B cell (primary cell): ENCODE measurements around the gene RERE. TPM values are rescaled to one million over a fixed set of nuclear protein-coding genes. Genes with fewer than 3 reads are reported as not detected.

Source experiments
- ATAC-seq: fragments of 200-7000 bp; cut with Tn5 transposase; one replicate; pipeline ENCODE4 v1.10.0; 2021; ENCODE audit warnings: low read depth, mild to moderate bottlenecking, moderate number of reproducible peaks, moderate library complexity
- CTCF ChIA-PET: fragments of 350-600 bp; sonication (Branson Sonifier 250); formaldehyde crosslinking; loops from one replicate; lab custom pipeline; 2021; ENCODE audit warnings: antibody characterized with exemption, inconsistent platforms; lab: Charles Lee
- POLR2A ChIA-PET: fragments of 350-600 bp; sonication (Branson Sonifier 250); formaldehyde crosslinking; loops from one replicate; lab custom pipeline; 2021; ENCODE audit warnings: antibody characterized with exemption; lab: Charles Lee
- DNase-seq: peaks from one replicate; pipeline ENCODE4 v3.0.0; 2013
- H2AFZ ChIP-seq: 2 replicates; pipeline ENCODE4 v1.6.1; 2012; ENCODE audit warnings: mild to moderate bottlenecking, low read depth, low read length; ENCODE audit not compliant: insufficient read depth, poor library complexity, severe bottlenecking
- H3K27ac ChIP-seq, 2 donors: 1 replicate in 1 of 2; 2 replicates in 1 of 2; pipeline ENCODE4 v1.5.1; 2012 to 2013; ENCODE audit warnings: low read length in 2 of 2, mild to moderate bottlenecking in 2 of 2, moderate library complexity in 1 of 2
- H3K27me3 ChIP-seq, 4 experiments: fragments of 200-600 bp in 1 of 4; sonication (generic) in 1 of 4; replicated peaks in 1 of 4; 1 replicate in 2 of 4; 2 replicates in 2 of 4; pipeline versions ENCODE4 v1.6.1 to v1.7.0; 2013 to 2016; ENCODE audit warnings: low read length in 3 of 4, mild to moderate bottlenecking in 2 of 4, mixed read lengths in 1 of 4, moderate library complexity in 1 of 4; ENCODE audit not compliant: insufficient read depth in 4 of 4, control insufficient read depth in 3 of 4; ENCODE audit errors: control extremely low read depth in 1 of 4
- H3K36me3 ChIP-seq, 2 experiments: replicated peaks in 1 of 2; 1 replicate in 1 of 2; 2 replicates in 1 of 2; pipeline versions ENCODE4 v1.6.1 to v1.7.1; 2013; ENCODE audit warnings: low read length in 1 of 2; ENCODE audit not compliant: insufficient read depth in 2 of 2, control insufficient read depth in 1 of 2; ENCODE audit errors: control extremely low read depth in 1 of 2, extremely low read depth in 1 of 2
- H3K4me1 ChIP-seq, 2 donors: fragments of 200-600 bp in 1 of 2; sonication (generic) in 1 of 2; 1 replicate in 1 of 2; 2 replicates in 1 of 2; pipeline versions ENCODE4 v1.5.1 to v1.6.1; 2013 to 2017; ENCODE audit warnings: low read length in 2 of 2; ENCODE audit not compliant: control insufficient read depth in 2 of 2, insufficient read depth in 2 of 2
- H3K4me2 ChIP-seq: replicated peaks from 2 replicates; pipeline ENCODE3; 2012; ENCODE audit warnings: mild to moderate bottlenecking, low read depth, low read length; ENCODE audit not compliant: poor library complexity, severe bottlenecking
- H3K4me3 ChIP-seq, 5 experiments: fragments of 200-600 bp in 1 of 5; sonication (generic) in 1 of 5; 1 replicate in 3 of 5; 2 replicates in 2 of 5; pipeline versions ENCODE4 v1.5.1 to v1.7.0; 2011 to 2016; ENCODE audit warnings: low read length in 4 of 5, mild to moderate bottlenecking in 4 of 5, low read depth in 2 of 5, control low read depth in 1 of 5, moderate library complexity in 1 of 5; ENCODE audit not compliant: insufficient read depth in 1 of 5; ENCODE audit errors: control extremely low read depth in 1 of 5, extremely low read depth in 1 of 5
- H3K79me2 ChIP-seq: fragments of 200-600 bp; sonication (generic); one replicate; pipeline ENCODE4 v1.6.0; 2016; ENCODE audit warnings: low read length; ENCODE audit not compliant: control insufficient read depth, insufficient read depth
- H3K9ac ChIP-seq: fragments of 200-600 bp; sonication (generic); 2 replicates; pipeline ENCODE4 v1.6.1; 2017; ENCODE audit warnings: mild to moderate bottlenecking, low read length, moderate library complexity
- H3K9me3 ChIP-seq, 3 donors: one replicate each; pipeline versions ENCODE4 v1.6.1 to v1.7.1; 2013; ENCODE audit warnings: low read length in 2 of 3; ENCODE audit not compliant: control insufficient read depth in 2 of 3, insufficient read depth in 1 of 3; ENCODE audit errors: control extremely low read depth in 1 of 3
- H4K20me1 ChIP-seq: 2 replicates; pipeline ENCODE4 v1.6.0; 2012; ENCODE audit warnings: mild to moderate bottlenecking, low read length; ENCODE audit not compliant: insufficient read depth, control insufficient read depth, poor library complexity, severe bottlenecking
- H3K27ac Mint-ChIP-seq: one replicate; pipeline ENCODE4 v1.8.0; 2021; ENCODE audit warnings: mixed read lengths
- H3K27me3 Mint-ChIP-seq: one replicate; pipeline ENCODE4 v1.8.0; 2021; ENCODE audit warnings: mixed read lengths
- H3K4me1 Mint-ChIP-seq: one replicate; pipeline ENCODE4 v1.8.0; 2021; ENCODE audit warnings: mixed read lengths
- H3K4me3 Mint-ChIP-seq: one replicate; pipeline ENCODE4 v1.8.0; 2021; ENCODE audit warnings: mixed read lengths
- H3K9me3 Mint-ChIP-seq: one replicate; pipeline ENCODE4 v1.8.0; 2022; ENCODE audit warnings: mixed read lengths; ENCODE audit not compliant: insufficient read depth
- EZH2 ChIP-seq: IDR thresholded peaks from 2 replicates; pipeline ENCODE4 v1.6.1; 2012; ENCODE audit warnings: borderline replicate concordance, low read depth, mild to moderate bottlenecking, moderate library complexity, low read length; ENCODE audit not compliant: insufficient read depth, poor library complexity, severe bottlenecking
- WGBS: methylation state at CpG from one replicate; pipeline ENCODE4 v1.1.5; 2013; ENCODE audit warnings: missing lambda C conversion rate; ENCODE audit not compliant: insufficient coverage; 5-methylcytosine and 5-hydroxymethylcytosine counted together
- intact Hi-C: fragments of 100-400 bp; cut with micrococcal nuclease; formaldehyde crosslinking; loops from one replicate; pipeline ENCODE4 v1.10.0; 2022
- polyA plus RNA-seq: library from polyadenylated mRNA; depleted of rRNA; stranded (reverse); fragments of >200 nt; gene quantifications from 2 replicates; pipeline ENCODE4 v1.2.3, GENCODE V29; 2012
- total RNA-seq, 2 donors: library from RNA; stranded (reverse); fragments of 120-200 nt in 1 of 2; gene quantifications; 1 replicate in 1 of 2; 2 replicates in 1 of 2; pipeline versions ENCODE4 v1.2.3 to v1.2.4, GENCODE V29; 2013 to 2022
- TF ChIP-seq, protein P1 (sequence below): fragments of 200-600 bp; IDR thresholded peaks from one replicate; pipeline ENCODE4 v1.8.0; 2022; ENCODE audit warnings: antibody characterized with exemption, mild to moderate bottlenecking

Gene RERE
- total and polyA plus RNA-seq, 2 donors (not counting 1 experiment from before 2014, with no cell fraction given), result 27.3 to 132 TPM

GRCh38 chr1:8364528-8365442, 452.7 kb downstream of the RERE start:
- H3K36me3 ChIP-seq, result peaks cover 15 to 75% of the 10 kb centered on the region in 2 experiments
- no peaks in the 10 kb centered on the region for H3K27me3 ChIP-seq
- H3K27ac ChIP-seq, result no peak overlapping the region
- 98% methylated on average over 22 of the region's 29 CpGs for WGBS
- ChIA-PET POLR2A (no interaction called here), CTCF (no interaction called here)
- ATAC-seq, result no peak
- no peak overlapping the region for H3K27ac Mint-ChIP-seq
- H3K4me3 Mint-ChIP-seq, result no peak overlapping the region
- H3K9me3 Mint-ChIP-seq, result no peaks in the 10 kb centered on the region
- no peak overlapping the region for H3K9ac ChIP-seq
- peaks cover 23% of the 10 kb centered on the region for H3K4me1 Mint-ChIP-seq
- no peak overlapping the region for H3K4me2 ChIP-seq
- H3K79me2 ChIP-seq, result peaks cover 72% of the 10 kb centered on the region
- H3K4me3 ChIP-seq, result no peak overlapping the region
- intact Hi-C loops, result no loop called here
- no peak for DNase-seq
- peaks cover 0 to 7% of the 10 kb centered on the region in 2 donors for H3K4me1 ChIP-seq
- no peaks in the 10 kb centered on the region for H3K27me3 Mint-ChIP-seq
- TF ChIP-seq EZH2, result no peak
- TF ChIP-seq, protein P1, sequence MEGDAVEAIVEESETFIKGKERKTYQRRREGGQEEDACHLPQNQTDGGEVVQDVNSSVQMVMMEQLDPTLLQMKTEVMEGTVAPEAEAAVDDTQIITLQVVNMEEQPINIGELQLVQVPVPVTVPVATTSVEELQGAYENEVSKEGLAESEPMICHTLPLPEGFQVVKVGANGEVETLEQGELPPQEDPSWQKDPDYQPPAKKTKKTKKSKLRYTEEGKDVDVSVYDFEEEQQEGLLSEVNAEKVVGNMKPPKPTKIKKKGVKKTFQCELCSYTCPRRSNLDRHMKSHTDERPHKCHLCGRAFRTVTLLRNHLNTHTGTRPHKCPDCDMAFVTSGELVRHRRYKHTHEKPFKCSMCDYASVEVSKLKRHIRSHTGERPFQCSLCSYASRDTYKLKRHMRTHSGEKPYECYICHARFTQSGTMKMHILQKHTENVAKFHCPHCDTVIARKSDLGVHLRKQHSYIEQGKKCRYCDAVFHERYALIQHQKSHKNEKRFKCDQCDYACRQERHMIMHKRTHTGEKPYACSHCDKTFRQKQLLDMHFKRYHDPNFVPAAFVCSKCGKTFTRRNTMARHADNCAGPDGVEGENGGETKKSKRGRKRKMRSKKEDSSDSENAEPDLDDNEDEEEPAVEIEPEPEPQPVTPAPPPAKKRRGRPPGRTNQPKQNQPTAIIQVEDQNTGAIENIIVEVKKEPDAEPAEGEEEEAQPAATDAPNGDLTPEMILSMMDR, result no peak
- H2AFZ ChIP-seq, result no peak overlapping the region
- H4K20me1 ChIP-seq, result peaks cover 88% of the 10 kb centered on the region
- H3K9me3 ChIP-seq, result no peaks in the 10 kb centered on the region

DNA sequence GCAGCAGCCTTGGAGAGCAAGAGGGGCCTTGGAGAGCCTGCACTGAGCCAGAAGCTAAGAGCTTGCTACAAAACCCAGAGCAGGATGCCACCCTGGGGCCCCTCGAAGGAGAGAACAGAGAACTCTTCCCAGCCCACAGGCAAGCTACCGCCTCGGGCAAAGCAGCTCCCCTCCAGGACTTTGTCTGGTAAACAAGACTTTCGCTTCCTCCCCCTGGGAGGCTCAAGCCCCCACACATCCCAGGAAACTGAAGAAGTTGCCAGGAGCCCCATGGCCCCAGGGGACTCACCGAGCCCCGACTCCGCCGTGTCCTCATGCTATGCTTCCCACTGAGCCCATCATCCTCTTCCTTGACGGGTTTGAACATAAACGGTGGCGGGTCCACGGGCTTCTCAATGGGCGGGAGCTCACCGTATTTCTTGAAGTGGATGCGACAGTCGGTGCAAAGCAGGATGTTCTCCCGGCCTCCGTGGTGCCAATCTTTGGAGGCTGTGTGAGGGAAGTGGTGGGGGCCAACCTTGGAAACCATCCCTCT, 453.6 kb downstream of the RERE start:
- WGBS, result over 99% methylated on average over 13 of the region's 18 CpGs
- H3K4me3 ChIP-seq, result no peak overlapping the region
- no peaks in the 10 kb centered on the region for H3K27me3 ChIP-seq
- H3K4me2 ChIP-seq, result no peak overlapping the region
- H3K27ac ChIP-seq, result no peak overlapping the region
- no peak overlapping the region for H3K9ac ChIP-seq
- TF ChIP-seq, protein P1, result no peak
- no peak for TF ChIP-seq EZH2
- DNase-seq (no peak), ATAC-seq (no peak)
- intact Hi-C loops, result no loop called here
- H3K4me1 ChIP-seq, result peaks cover 0 to 7% of the 10 kb centered on the region in 2 donors
- Mint-ChIP-seq H3K9me3 (no peaks in the 10 kb centered on the region), H3K4me3 (no peak overlapping the region), H3K27me3 (no peaks in the 10 kb centered on the region), H3K4me1 (peaks cover 19% of the 10 kb centered on the region), H3K27ac (no peak overlapping the region)
- H3K79me2 ChIP-seq, result peaks cover 67% of the 10 kb centered on the region
- ChIA-PET POLR2A (no interaction called here), CTCF (interaction anchor here (1.2 kb wide), 1 partner anchor 14 kb away, joined by 3 read pairs; no protein-coding TSS in a partner anchor)
- H4K20me1 ChIP-seq, result peaks cover 89% of the 10 kb centered on the region
- no peaks in the 10 kb centered on the region for H3K9me3 ChIP-seq
- H2AFZ ChIP-seq, result no peak overlapping the region
- H3K36me3 ChIP-seq, result peaks cover 15 to 84% of the 10 kb centered on the region in 2 experiments
